Liver (tissue), 9 donors: ENCODE data around the gene KCTD16. TPM values are rescaled to one million over a fixed set of nuclear protein-coding genes. Genes with fewer than 3 reads are reported as not detected.

Experiments used
- DNase-seq: peaks from one replicate; pipeline ENCODE4 v3.0.0-alpha.2; 2017; ENCODE audit warnings: low spot score
- H3K27ac ChIP-seq, 2 donors: one replicate each; pipeline ENCODE4 v1.7.0; 2013; ENCODE audit warnings: inconsistent platforms in 2 of 2, low read length in 2 of 2, control low read depth in 1 of 2, low read depth in 1 of 2, mild to moderate bottlenecking in 1 of 2
- H3K27me3 ChIP-seq, 4 donors: one replicate each; pipeline versions ENCODE4 v1.6.1 to v1.7.0; 2013; ENCODE audit warnings: low read length in 3 of 4, inconsistent platforms in 1 of 4, mild to moderate bottlenecking in 1 of 4, moderate library complexity in 1 of 4; ENCODE audit not compliant: control insufficient read depth in 4 of 4, insufficient read depth in 4 of 4
- H3K36me3 ChIP-seq, 4 donors: one replicate each; pipeline versions ENCODE4 v1.6.1 to v1.7.0; 2013; ENCODE audit warnings: low read length in 3 of 4, mild to moderate bottlenecking in 3 of 4, low read depth in 1 of 4, moderate library complexity in 1 of 4; ENCODE audit not compliant: control insufficient read depth in 4 of 4, insufficient read depth in 3 of 4
- H3K4me1 ChIP-seq, 4 donors: one replicate each; pipeline versions ENCODE4 v1.6.1 to v1.7.0; 2013; ENCODE audit warnings: low read length in 3 of 4, mild to moderate bottlenecking in 3 of 4, moderate library complexity in 1 of 4; ENCODE audit not compliant: control insufficient read depth in 4 of 4, insufficient read depth in 4 of 4
- H3K4me3 ChIP-seq, 3 donors: one replicate each; pipeline versions ENCODE4 v1.6.1 to v1.7.0; 2013; ENCODE audit warnings: low read length in 3 of 3, control low read depth in 1 of 3, low read depth in 1 of 3, mild to moderate bottlenecking in 1 of 3
- H3K9ac ChIP-seq, 2 donors: one replicate each; pipeline ENCODE4 v1.7.0; 2013; ENCODE audit warnings: low read length in 2 of 2, mild to moderate bottlenecking in 2 of 2, moderate library complexity in 2 of 2, control low read depth in 1 of 2, low read depth in 1 of 2
- H3K9me3 ChIP-seq, 4 donors: one replicate each; pipeline versions ENCODE4 v1.6.1 to v1.7.0; 2013; ENCODE audit warnings: low read length in 3 of 4; ENCODE audit not compliant: control insufficient read depth in 4 of 4
- ATF3 ChIP-seq: IDR thresholded peaks from 2 replicates; pipeline ENCODE4 v1.6.1; 2016; ENCODE audit warnings: antibody characterized with exemption
- CTCF ChIP-seq: fragments of 150-350 bp; IDR thresholded peaks from 2 replicates; pipeline ENCODE4 v1.5.1; 2017; ENCODE audit warnings: improper control_type of control experiment, low read depth, low read length; ENCODE audit not compliant: missing input control
- EGR1 ChIP-seq, 2 donors: IDR thresholded peaks; 2 replicates each; pipeline ENCODE4 v1.6.1; 2016 to 2018; ENCODE audit warnings: antibody characterized with exemption in 2 of 2, low read depth in 2 of 2
- FOXA2 ChIP-seq: IDR thresholded peaks from 2 replicates; pipeline ENCODE4 v1.6.1; 2016; ENCODE audit warnings: antibody characterized with exemption
- GABPA ChIP-seq, 2 donors: IDR thresholded peaks in 1 of 2; conservative IDR thresholded peaks in 1 of 2; 2 replicates each; pipeline ENCODE4 v1.6.1; 2016; ENCODE audit warnings: antibody characterized with exemption in 2 of 2, mild to moderate bottlenecking in 1 of 2, moderate library complexity in 1 of 2
- HNF4A ChIP-seq, 2 donors: conservative IDR thresholded peaks; 2 replicates each; pipeline ENCODE4 v1.6.1; 2016; ENCODE audit warnings: antibody characterized with exemption in 2 of 2, mild to moderate bottlenecking in 2 of 2
- HNF4G ChIP-seq: IDR thresholded peaks from 2 replicates; pipeline ENCODE4 v1.6.1; 2016; ENCODE audit warnings: antibody characterized with exemption
- JUND ChIP-seq, 2 donors: IDR thresholded peaks; 2 replicates each; pipeline ENCODE4 v1.6.1; 2016; ENCODE audit warnings: antibody characterized with exemption in 2 of 2
- MAX ChIP-seq: IDR thresholded peaks from 2 replicates; pipeline ENCODE4 v1.6.1; 2016; ENCODE audit warnings: antibody characterized with exemption
- NR2F2 ChIP-seq: IDR thresholded peaks from 2 replicates; pipeline ENCODE4 v1.6.1; 2016; ENCODE audit warnings: antibody characterized with exemption
- RXRA ChIP-seq, 2 donors: IDR thresholded peaks; 2 replicates each; pipeline ENCODE4 v1.6.1; 2017 to 2018; ENCODE audit warnings: antibody characterized with exemption in 2 of 2, mild to moderate bottlenecking in 1 of 2
- SP1 ChIP-seq: IDR thresholded peaks from 2 replicates; pipeline ENCODE4 v1.6.1; 2018; ENCODE audit warnings: antibody characterized with exemption, mild to moderate bottlenecking
- TAF1 ChIP-seq: conservative IDR thresholded peaks from 2 replicates; pipeline ENCODE4 v1.6.1; 2016; ENCODE audit warnings: antibody characterized with exemption, mild to moderate bottlenecking
- ZBTB33 ChIP-seq: IDR thresholded peaks from 2 replicates; pipeline ENCODE4 v1.6.1; 2016; ENCODE audit warnings: antibody characterized with exemption
- WGBS: extraction: QIAGEN DNeasy Blood & Tissue Kit; methylation state at CpG from one replicate; pipeline ENCODE4 v1.1.7; 2013; 5-methylcytosine and 5-hydroxymethylcytosine counted together
- polyA plus RNA-seq, 2 donors: library from polyadenylated mRNA; stranded (reverse) in 1 of 2; unstranded in 1 of 2; fragments of 200-250 nt in 1 of 2; fragments of >200 nt in 1 of 2; fragmentation: Nextera tagmentation in 1 of 2; extraction: Ambion mirVana in 1 of 2; gene quantifications; one replicate each; pipeline versions ENCODE4 v1.2.1 to v1.2.3, GENCODE V29; 2013 to 2015
- total RNA-seq, 2 donors: library from RNA; depleted of rRNA; stranded (reverse); fragments of >200 nt; gene quantifications; one replicate each; pipeline ENCODE4 v1.2.3, GENCODE V29; 2014
- donor health status: healthy.
- donor health status: healthy.
- donor health status: healthy.
- donor health status: healthy.
- donor health status: healthy.

Gene KCTD16
- total and polyA plus RNA-seq, 4 donors: under 0.01 to 0.05 (median 0.01) TPM; not detected in 1

- Histone ChIP-seq H3K9ac (no peak overlapping the region), H3K4me1 (no peaks in the 10 kb centered on the region), H3K27ac (no peak overlapping the region), H3K9me3 (no peaks in the 10 kb centered on the region), H3K4me3 (no peak overlapping the region), H3K27me3 (no peaks in the 10 kb centered on the region), H3K36me3 (no peaks in the 10 kb centered on the region)
- no peak for TF ChIP-seq FOXA2
- no peak for TF ChIP-seq NR2F2
- no peak for TF ChIP-seq TAF1
- no peak for TF ChIP-seq HNF4A (conservative IDR thresholded peaks at IDR 0.05)
- TF ChIP-seq MAX: no peak
- no peak for TF ChIP-seq JUND (IDR thresholded peaks at IDR 0.05)
- no peak for TF ChIP-seq RXRA (IDR thresholded peaks at IDR 0.05)
- TF ChIP-seq SP1: no peak
- no peak for TF ChIP-seq CTCF
- WGBS: 64% methylated on average over 4 of the region's 4 CpGs
- no peak for DNase-seq
Observed at GRCh38 chr5:144131261-144131660, 39.4 kb upstream of the KCTD16 start.

GRCh38 chr5:144133050-144133633, 37.5 kb upstream of the KCTD16 start:
- no peak overlapping the region for H3K9ac ChIP-seq
- no peak overlapping the region for H3K27ac ChIP-seq
- H3K4me1 ChIP-seq: no peaks in the 10 kb centered on the region
- 94% methylated on average over 4 of the region's 4 CpGs for WGBS
- H3K36me3 ChIP-seq: no peaks in the 10 kb centered on the region
- TF ChIP-seq GABPA (IDR thresholded peaks at IDR 0.05 in 1 of 2, conservative IDR thresholded peaks at IDR 0.05 in 1 of 2): no peak
- TF ChIP-seq RXRA (IDR thresholded peaks at IDR 0.05): no peak
- no peak for TF ChIP-seq EGR1 (IDR thresholded peaks at IDR 0.05; ENCODE audit: low read depth in 2 of 2)
- TF ChIP-seq TAF1: no peak
- TF ChIP-seq ATF3: no peak
- no peak for TF ChIP-seq HNF4G
- no peak for TF ChIP-seq FOXA2
- TF ChIP-seq HNF4A (conservative IDR thresholded peaks at IDR 0.05): no peak
- TF ChIP-seq SP1: no peak
- H3K4me3 ChIP-seq: no peak overlapping the region
- no peaks in the 10 kb centered on the region for H3K27me3 ChIP-seq
- no peak for DNase-seq
- H3K9me3 ChIP-seq: no peaks in the 10 kb centered on the region

GRCh38 chr5:144134194-144134826, 36.4 kb upstream of the KCTD16 start:
- Histone ChIP-seq H3K27me3 (no peaks in the 10 kb centered on the region), H3K9ac (no peak overlapping the region), H3K27ac (no peak overlapping the region), H3K9me3 (no peaks in the 10 kb centered on the region), H3K4me1 (no peaks in the 10 kb centered on the region), H3K4me3 (no peak overlapping the region), H3K36me3 (no peaks in the 10 kb centered on the region)
- no peak for DNase-seq
- 39% methylated on average over 2 of the region's 2 CpGs for WGBS
- no peak for TF ChIP-seq FOXA2
- no peak for TF ChIP-seq HNF4A (conservative IDR thresholded peaks at IDR 0.05)
- no peak for TF ChIP-seq TAF1
- no peak for TF ChIP-seq ATF3
- TF ChIP-seq RXRA (IDR thresholded peaks at IDR 0.05): no peak
- no peak for TF ChIP-seq MAX
- no peak for TF ChIP-seq GABPA (IDR thresholded peaks at IDR 0.05 in 1 of 2, conservative IDR thresholded peaks at IDR 0.05 in 1 of 2)
- no peak for TF ChIP-seq EGR1 (IDR thresholded peaks at IDR 0.05; ENCODE audit: low read depth in 2 of 2)
- no peak for TF ChIP-seq NR2F2
- TF ChIP-seq CTCF: no peak
- no peak for TF ChIP-seq ZBTB33
